Liver (tissue), 9 donors: ENCODE measurements around the gene ANAPC13. TPM values are rescaled to one million over a fixed set of nuclear protein-coding genes. Genes with fewer than 3 reads are reported as not detected.

Experiments
- DNase-seq: peaks from one replicate; pipeline ENCODE4 v3.0.0-alpha.2; 2017; ENCODE audit warnings: low spot score
- H3K27ac ChIP-seq, 2 donors: one replicate each; pipeline ENCODE4 v1.7.0; 2013; ENCODE audit warnings: inconsistent platforms in 2 of 2, low read length in 2 of 2, control low read depth in 1 of 2, low read depth in 1 of 2, mild to moderate bottlenecking in 1 of 2
- H3K27me3 ChIP-seq, 4 donors: one replicate each; pipeline versions ENCODE4 v1.6.1 to v1.7.0; 2013; ENCODE audit warnings: low read length in 3 of 4, inconsistent platforms in 1 of 4, mild to moderate bottlenecking in 1 of 4, moderate library complexity in 1 of 4; ENCODE audit not compliant: control insufficient read depth in 4 of 4, insufficient read depth in 4 of 4
- H3K36me3 ChIP-seq, 4 donors: one replicate each; pipeline versions ENCODE4 v1.6.1 to v1.7.0; 2013; ENCODE audit warnings: low read length in 3 of 4, mild to moderate bottlenecking in 3 of 4, low read depth in 1 of 4, moderate library complexity in 1 of 4; ENCODE audit not compliant: control insufficient read depth in 4 of 4, insufficient read depth in 3 of 4
- H3K4me1 ChIP-seq, 4 donors: one replicate each; pipeline versions ENCODE4 v1.6.1 to v1.7.0; 2013; ENCODE audit warnings: low read length in 3 of 4, mild to moderate bottlenecking in 3 of 4, moderate library complexity in 1 of 4; ENCODE audit not compliant: control insufficient read depth in 4 of 4, insufficient read depth in 4 of 4
- H3K4me3 ChIP-seq, 3 donors: one replicate each; pipeline versions ENCODE4 v1.6.1 to v1.7.0; 2013; ENCODE audit warnings: low read length in 3 of 3, control low read depth in 1 of 3, low read depth in 1 of 3, mild to moderate bottlenecking in 1 of 3
- H3K9ac ChIP-seq, 2 donors: one replicate each; pipeline ENCODE4 v1.7.0; 2013; ENCODE audit warnings: low read length in 2 of 2, mild to moderate bottlenecking in 2 of 2, moderate library complexity in 2 of 2, control low read depth in 1 of 2, low read depth in 1 of 2
- H3K9me3 ChIP-seq, 4 donors: one replicate each; pipeline versions ENCODE4 v1.6.1 to v1.7.0; 2013; ENCODE audit warnings: low read length in 3 of 4; ENCODE audit not compliant: control insufficient read depth in 4 of 4
- ATF3 ChIP-seq: IDR thresholded peaks from 2 replicates; pipeline ENCODE4 v1.6.1; 2016; ENCODE audit warnings: antibody characterized with exemption
- EGR1 ChIP-seq, 2 donors: IDR thresholded peaks; 2 replicates each; pipeline ENCODE4 v1.6.1; 2016 to 2018; ENCODE audit warnings: antibody characterized with exemption in 2 of 2, low read depth in 2 of 2
- FOXA1 ChIP-seq: IDR thresholded peaks from 2 replicates; pipeline ENCODE4 v1.6.1; 2016; ENCODE audit warnings: antibody characterized with exemption
- FOXA2 ChIP-seq: IDR thresholded peaks from 2 replicates; pipeline ENCODE4 v1.6.1; 2016; ENCODE audit warnings: antibody characterized with exemption
- GABPA ChIP-seq, 2 donors: IDR thresholded peaks in 1 of 2; conservative IDR thresholded peaks in 1 of 2; 2 replicates each; pipeline ENCODE4 v1.6.1; 2016; ENCODE audit warnings: antibody characterized with exemption in 2 of 2, mild to moderate bottlenecking in 1 of 2, moderate library complexity in 1 of 2
- HNF4A ChIP-seq, 2 donors: conservative IDR thresholded peaks; 2 replicates each; pipeline ENCODE4 v1.6.1; 2016; ENCODE audit warnings: antibody characterized with exemption in 2 of 2, mild to moderate bottlenecking in 2 of 2
- HNF4G ChIP-seq: IDR thresholded peaks from 2 replicates; pipeline ENCODE4 v1.6.1; 2016; ENCODE audit warnings: antibody characterized with exemption
- JUND ChIP-seq, 2 donors: IDR thresholded peaks; 2 replicates each; pipeline ENCODE4 v1.6.1; 2016; ENCODE audit warnings: antibody characterized with exemption in 2 of 2
- NR2F2 ChIP-seq: IDR thresholded peaks from 2 replicates; pipeline ENCODE4 v1.6.1; 2016; ENCODE audit warnings: antibody characterized with exemption
- RAD21 ChIP-seq, 2 donors: IDR thresholded peaks; 2 replicates each; pipeline ENCODE4 v1.6.1; 2016; ENCODE audit warnings: antibody characterized with exemption in 2 of 2, mild to moderate bottlenecking in 2 of 2
- RXRA ChIP-seq, 2 donors: IDR thresholded peaks; 2 replicates each; pipeline ENCODE4 v1.6.1; 2017 to 2018; ENCODE audit warnings: antibody characterized with exemption in 2 of 2, mild to moderate bottlenecking in 1 of 2
- SP1 ChIP-seq: IDR thresholded peaks from 2 replicates; pipeline ENCODE4 v1.6.1; 2018; ENCODE audit warnings: antibody characterized with exemption, mild to moderate bottlenecking
- TAF1 ChIP-seq: conservative IDR thresholded peaks from 2 replicates; pipeline ENCODE4 v1.6.1; 2016; ENCODE audit warnings: antibody characterized with exemption, mild to moderate bottlenecking
- YY1 ChIP-seq: IDR thresholded peaks from 2 replicates; pipeline ENCODE4 v1.6.1; 2016; ENCODE audit warnings: antibody characterized with exemption, mild to moderate bottlenecking
- WGBS: extraction: QIAGEN DNeasy Blood & Tissue Kit; methylation state at CpG from one replicate; pipeline ENCODE4 v1.1.7; 2013; 5-methylcytosine and 5-hydroxymethylcytosine counted together
- polyA plus RNA-seq, 2 donors: library from polyadenylated mRNA; stranded (reverse) in 1 of 2; unstranded in 1 of 2; fragments of 200-250 nt in 1 of 2; fragments of >200 nt in 1 of 2; fragmentation: Nextera tagmentation in 1 of 2; extraction: Ambion mirVana in 1 of 2; gene quantifications; one replicate each; pipeline versions ENCODE4 v1.2.1 to v1.2.3, GENCODE V29; 2013 to 2015
- total RNA-seq, 2 donors: library from RNA; depleted of rRNA; stranded (reverse); fragments of >200 nt; gene quantifications; one replicate each; pipeline ENCODE4 v1.2.3, GENCODE V29; 2014
- TF ChIP-seq, protein P1 (sequence below): IDR thresholded peaks from 2 replicates; pipeline ENCODE4 v1.6.1; 2016; ENCODE audit warnings: antibody characterized with exemption, mild to moderate bottlenecking
- TF ChIP-seq, protein P2 (sequence below): IDR thresholded peaks from 2 replicates; pipeline ENCODE4 v1.6.1; 2016; ENCODE audit warnings: antibody characterized with exemption
- TF ChIP-seq, protein P3 (sequence below): fragments of 150-350 bp; IDR thresholded peaks from 2 replicates; pipeline ENCODE4 v1.5.1; 2017; ENCODE audit warnings: improper control_type of control experiment, low read depth, low read length; ENCODE audit not compliant: missing input control
- TF ChIP-seq, protein P4 (sequence below): IDR thresholded peaks from 2 replicates; pipeline ENCODE4 v1.6.1; 2016; ENCODE audit warnings: antibody characterized with exemption
- donor health status: healthy.
- donor health status: healthy.
- donor health status: healthy.
- donor health status: healthy.
- donor health status: healthy.

Gene ANAPC13
- total and polyA plus RNA-seq, 4 donors = 20.9 to 80.9 (median 38.2) TPM

GRCh38 chr3:134527037-134527436, 41.3 kb upstream of the ANAPC13 start:
- TF ChIP-seq GABPA (IDR thresholded peaks at IDR 0.05 in 1 of 2, conservative IDR thresholded peaks at IDR 0.05 in 1 of 2) (no peak), RAD21 (IDR thresholded peaks at IDR 0.05) (no peak), ATF3 (no peak), JUND (IDR thresholded peaks at IDR 0.05) (no peak), FOXA1 (no peak), FOXA2 (no peak), HNF4G (no peak), EGR1 (IDR thresholded peaks at IDR 0.05; ENCODE audit: low read depth in 2 of 2) (no peak), YY1 (no peak), TAF1 (no peak), RXRA (IDR thresholded peaks at IDR 0.05) (no peak), HNF4A (conservative IDR thresholded peaks at IDR 0.05) (no peak), SP1 (no peak), NR2F2 (no peak)
- TF ChIP-seq, protein P1, sequence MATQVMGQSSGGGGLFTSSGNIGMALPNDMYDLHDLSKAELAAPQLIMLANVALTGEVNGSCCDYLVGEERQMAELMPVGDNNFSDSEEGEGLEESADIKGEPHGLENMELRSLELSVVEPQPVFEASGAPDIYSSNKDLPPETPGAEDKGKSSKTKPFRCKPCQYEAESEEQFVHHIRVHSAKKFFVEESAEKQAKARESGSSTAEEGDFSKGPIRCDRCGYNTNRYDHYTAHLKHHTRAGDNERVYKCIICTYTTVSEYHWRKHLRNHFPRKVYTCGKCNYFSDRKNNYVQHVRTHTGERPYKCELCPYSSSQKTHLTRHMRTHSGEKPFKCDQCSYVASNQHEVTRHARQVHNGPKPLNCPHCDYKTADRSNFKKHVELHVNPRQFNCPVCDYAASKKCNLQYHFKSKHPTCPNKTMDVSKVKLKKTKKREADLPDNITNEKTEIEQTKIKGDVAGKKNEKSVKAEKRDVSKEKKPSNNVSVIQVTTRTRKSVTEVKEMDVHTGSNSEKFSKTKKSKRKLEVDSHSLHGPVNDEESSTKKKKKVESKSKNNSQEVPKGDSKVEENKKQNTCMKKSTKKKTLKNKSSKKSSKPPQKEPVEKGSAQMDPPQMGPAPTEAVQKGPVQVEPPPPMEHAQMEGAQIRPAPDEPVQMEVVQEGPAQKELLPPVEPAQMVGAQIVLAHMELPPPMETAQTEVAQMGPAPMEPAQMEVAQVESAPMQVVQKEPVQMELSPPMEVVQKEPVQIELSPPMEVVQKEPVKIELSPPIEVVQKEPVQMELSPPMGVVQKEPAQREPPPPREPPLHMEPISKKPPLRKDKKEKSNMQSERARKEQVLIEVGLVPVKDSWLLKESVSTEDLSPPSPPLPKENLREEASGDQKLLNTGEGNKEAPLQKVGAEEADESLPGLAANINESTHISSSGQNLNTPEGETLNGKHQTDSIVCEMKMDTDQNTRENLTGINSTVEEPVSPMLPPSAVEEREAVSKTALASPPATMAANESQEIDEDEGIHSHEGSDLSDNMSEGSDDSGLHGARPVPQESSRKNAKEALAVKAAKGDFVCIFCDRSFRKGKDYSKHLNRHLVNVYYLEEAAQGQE = no peak
- TF ChIP-seq, protein P2, sequence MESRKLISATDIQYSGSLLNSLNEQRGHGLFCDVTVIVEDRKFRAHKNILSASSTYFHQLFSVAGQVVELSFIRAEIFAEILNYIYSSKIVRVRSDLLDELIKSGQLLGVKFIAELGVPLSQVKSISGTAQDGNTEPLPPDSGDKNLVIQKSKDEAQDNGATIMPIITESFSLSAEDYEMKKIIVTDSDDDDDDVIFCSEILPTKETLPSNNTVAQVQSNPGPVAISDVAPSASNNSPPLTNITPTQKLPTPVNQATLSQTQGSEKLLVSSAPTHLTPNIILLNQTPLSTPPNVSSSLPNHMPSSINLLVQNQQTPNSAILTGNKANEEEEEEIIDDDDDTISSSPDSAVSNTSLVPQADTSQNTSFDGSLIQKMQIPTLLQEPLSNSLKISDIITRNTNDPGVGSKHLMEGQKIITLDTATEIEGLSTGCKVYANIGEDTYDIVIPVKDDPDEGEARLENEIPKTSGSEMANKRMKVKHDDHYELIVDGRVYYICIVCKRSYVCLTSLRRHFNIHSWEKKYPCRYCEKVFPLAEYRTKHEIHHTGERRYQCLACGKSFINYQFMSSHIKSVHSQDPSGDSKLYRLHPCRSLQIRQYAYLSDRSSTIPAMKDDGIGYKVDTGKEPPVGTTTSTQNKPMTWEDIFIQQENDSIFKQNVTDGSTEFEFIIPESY = no peak
- TF ChIP-seq, protein P3, sequence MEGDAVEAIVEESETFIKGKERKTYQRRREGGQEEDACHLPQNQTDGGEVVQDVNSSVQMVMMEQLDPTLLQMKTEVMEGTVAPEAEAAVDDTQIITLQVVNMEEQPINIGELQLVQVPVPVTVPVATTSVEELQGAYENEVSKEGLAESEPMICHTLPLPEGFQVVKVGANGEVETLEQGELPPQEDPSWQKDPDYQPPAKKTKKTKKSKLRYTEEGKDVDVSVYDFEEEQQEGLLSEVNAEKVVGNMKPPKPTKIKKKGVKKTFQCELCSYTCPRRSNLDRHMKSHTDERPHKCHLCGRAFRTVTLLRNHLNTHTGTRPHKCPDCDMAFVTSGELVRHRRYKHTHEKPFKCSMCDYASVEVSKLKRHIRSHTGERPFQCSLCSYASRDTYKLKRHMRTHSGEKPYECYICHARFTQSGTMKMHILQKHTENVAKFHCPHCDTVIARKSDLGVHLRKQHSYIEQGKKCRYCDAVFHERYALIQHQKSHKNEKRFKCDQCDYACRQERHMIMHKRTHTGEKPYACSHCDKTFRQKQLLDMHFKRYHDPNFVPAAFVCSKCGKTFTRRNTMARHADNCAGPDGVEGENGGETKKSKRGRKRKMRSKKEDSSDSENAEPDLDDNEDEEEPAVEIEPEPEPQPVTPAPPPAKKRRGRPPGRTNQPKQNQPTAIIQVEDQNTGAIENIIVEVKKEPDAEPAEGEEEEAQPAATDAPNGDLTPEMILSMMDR = no peak
- TF ChIP-seq, protein P4, sequence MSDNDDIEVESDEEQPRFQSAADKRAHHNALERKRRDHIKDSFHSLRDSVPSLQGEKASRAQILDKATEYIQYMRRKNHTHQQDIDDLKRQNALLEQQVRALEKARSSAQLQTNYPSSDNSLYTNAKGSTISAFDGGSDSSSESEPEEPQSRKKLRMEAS = no peak
- H3K4me1 ChIP-seq = no peaks in the 10 kb centered on the region
- H3K9ac ChIP-seq = no peak overlapping the region
- H3K27ac ChIP-seq = no peak overlapping the region
- no peaks in the 10 kb centered on the region for H3K27me3 ChIP-seq
- 98% methylated on average over 4 of the region's 4 CpGs for WGBS
- peaks cover 0 to 6% (median 2%) of the 10 kb centered on the region in 4 donors for H3K9me3 ChIP-seq
- no peaks in the 10 kb centered on the region for H3K36me3 ChIP-seq
- DNase-seq = no peak
- no peak overlapping the region for H3K4me3 ChIP-seq
